Epidermal melanocyte (primary cell): ENCODE results near the gene CELF1.

Experiments
- DNase-seq: peaks from one replicate; pipeline ENCODE4 v3.0.0; 2011; ENCODE audit warnings: low spot score; ENCODE audit not compliant: insufficient read length

CELF1 gene

DNA sequence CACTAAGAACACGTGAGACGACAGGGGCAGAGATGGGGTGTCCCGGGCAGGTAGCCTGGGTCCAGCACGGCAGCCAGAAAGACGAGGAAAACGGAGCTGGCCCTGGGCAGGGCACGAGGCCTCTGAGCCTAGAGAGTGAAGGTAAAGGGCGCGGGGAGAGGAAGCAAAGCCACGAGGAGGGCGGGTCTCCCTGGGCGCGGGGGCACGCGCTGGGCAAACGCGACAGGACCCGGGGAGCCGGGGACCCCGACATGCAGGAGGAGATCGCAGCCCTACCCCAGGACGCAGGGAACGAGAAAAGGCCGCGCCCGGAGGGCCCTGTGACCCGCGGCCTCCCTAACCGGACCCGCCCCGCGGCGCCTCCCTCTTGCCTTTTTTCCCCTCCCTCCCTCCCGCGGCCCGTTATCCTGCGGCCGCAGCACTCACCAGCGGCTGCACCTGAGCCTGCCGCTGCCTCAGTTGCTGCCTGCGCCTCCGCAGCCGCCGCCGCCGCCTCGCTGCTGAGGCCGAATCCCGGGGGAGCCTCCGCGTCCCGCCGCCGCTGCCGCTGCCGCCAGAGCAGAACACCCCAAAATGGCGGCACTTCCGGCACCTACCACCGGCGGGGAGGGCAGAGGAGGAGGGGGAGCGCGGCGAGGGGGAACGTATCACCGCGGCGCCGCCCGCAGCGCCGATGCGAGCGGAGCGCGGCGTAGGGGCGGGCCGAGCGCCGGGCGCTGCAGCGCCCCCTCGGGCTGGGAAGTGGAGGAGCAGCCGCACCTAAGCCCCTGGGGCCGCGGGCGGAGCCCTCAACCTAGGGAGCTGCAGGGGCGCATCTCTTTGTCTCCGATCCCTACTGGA lies at the start of gene CELF1:
Gene CELF1, minus strand, starts transcription at position 567 of the 840 bp plus-strand sequence. CDS start 53,609 bp downstream, outside the sequence.
- peak; percentile 65 for DNase-seq

DNA sequence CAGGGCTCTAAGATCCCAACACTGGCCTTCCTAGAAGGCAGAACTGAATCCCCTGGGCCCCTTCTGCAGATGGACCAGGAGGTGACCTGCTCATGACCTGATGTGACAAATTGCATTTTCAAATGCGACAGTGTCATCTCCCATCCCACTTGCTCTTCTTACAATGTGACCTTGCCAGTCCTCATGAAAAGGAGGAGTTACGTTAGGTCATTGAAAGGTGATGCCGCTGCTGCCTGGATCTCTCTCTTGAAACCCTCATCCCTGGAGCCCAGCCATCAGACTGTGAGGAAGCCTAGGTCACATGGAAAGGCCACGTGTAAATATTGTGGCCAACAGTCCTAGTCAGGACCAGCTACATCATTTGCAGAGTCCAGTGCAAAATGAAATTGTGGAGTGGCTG lies 47.0 kb upstream of the CELF1 start:
- DNase-seq = no peak

DNA sequence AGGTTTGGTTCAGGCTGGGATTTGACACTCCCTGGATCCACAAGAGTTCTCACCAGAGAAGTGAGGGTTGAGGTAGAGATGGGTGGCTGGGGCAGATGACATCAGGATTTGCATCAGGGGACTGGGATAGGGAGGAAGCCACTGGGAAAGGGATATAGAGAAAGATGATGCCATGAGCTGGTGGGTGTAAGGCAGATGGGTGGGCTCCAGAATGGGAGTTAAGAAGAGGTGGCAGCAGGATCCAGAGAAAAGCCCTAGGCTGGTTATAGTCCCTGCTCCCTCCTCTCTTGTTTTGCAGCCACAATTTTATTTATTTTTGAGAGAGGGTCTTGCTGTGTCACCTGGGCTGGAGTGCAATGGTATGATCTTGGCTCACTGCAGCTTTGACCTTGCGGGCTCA lies 43.0 kb upstream of the CELF1 start:
- no peak for DNase-seq

DNA sequence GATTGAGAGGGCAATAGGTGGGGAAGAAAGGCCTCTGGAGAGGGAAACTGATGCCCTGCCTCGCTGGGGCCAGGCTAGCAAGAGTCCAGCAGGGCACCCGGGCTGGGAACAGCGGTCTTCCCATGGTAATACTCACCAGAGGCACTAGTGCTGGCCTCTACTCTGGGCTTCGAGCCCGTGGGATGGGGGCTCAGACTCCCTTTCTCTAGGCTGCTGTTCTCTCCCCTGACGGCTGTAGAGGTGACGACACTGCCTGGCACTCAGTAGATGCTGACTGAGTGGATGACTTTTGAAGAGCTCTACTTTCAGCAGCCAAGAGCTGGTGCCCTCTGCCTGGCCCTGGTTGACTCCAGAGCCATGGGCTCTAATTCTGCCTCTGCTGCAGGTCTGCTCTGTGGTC lies 42.1 kb upstream of the CELF1 start:
- no peak for DNase-seq

DNA sequence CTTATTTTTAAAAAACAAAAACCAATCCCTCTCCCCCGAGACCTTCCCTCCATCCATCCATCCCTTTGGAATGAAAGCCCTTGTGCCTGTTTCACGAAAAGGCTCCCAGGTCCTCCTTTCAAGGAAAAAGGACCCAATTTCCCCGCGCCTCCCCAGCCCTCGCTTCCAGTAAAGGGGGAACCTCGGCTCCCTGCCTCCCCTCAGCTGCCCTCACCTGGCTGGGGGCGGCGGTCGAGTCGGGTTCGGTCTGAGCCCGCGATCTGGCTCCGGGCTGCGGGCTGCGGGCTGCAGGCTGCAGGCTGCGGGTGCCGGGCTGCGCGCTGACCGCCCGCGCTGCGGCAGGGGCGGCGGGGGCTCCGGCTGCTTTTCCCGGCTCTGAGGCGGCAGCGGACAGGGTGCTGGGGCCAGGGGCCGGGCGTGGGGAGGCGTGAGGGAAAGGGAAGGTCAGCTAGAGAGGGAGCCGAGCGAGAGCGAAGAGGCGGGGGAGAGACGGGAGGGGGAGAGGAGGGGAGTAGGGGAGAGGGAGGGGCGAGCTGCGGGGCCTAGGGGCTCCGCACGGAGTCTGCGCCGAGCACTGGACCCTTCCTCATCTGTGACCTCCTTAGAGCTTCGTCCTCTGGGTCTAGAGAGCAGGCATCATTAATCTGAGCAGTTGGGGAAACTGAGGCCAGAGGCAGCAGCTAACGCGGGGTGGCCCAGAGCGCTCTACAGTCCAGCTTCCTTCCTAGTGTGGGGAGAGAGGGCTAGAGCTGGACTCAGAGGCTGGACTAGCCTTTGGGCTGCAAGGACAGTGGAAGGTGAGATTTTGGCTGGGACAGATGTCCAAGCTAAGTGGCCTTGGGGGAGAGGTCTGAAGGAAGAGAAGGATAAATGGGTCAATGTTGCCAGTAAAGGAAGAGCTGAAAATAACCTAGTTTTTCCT lies 41.3 kb upstream of the CELF1 start, which contains the start of gene C1QTNF4:
Gene C1QTNF4, minus strand, starts transcription at position 478 of the 922 bp plus-strand sequence. CDS start 3,601 bp downstream, outside the sequence.
- no peak for DNase-seq

DNA sequence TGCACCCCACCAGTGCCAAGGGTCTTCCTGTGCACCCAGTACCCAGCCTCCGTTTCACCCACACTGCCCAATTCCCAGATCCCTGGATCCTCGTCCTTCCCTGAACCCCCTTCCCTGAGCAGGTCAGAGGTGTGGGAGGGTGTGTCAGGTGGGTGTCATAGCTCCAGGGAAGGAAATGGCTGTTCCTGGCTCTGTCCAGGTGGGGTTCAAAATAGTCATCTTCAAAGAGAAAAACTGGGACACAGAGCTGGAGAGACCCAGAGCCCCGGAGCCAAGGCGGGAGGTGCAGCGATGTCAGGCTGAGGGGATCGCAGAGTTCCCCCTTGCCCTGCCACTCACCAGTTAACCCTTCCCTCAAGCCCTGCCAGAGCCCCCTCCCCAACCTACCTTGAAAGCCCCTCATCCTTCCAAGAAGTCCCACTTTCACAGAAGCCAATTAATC lies 40.6 kb upstream of the CELF1 start:
- no peak for DNase-seq

DNA sequence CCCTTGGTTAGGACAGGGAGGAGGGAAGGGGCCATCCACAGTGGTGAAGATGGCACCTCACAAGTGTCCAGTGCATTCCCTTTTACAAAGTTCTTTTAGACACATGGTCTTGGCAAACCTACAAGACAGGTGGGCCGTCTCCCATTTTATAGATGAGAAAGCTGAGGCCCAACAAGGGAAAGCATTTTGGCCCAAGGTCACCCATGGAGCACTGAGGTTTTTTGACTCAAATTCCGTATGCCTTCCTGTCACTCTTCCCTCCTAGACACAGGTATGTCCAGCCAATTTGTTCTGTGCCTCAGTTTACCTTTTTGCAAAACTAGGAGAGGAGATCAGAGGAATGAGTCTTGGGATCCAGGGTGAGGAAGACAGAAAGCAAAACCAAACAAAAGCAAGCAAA lies 40.0 kb upstream of the CELF1 start:
- DNase-seq = no peak

DNA sequence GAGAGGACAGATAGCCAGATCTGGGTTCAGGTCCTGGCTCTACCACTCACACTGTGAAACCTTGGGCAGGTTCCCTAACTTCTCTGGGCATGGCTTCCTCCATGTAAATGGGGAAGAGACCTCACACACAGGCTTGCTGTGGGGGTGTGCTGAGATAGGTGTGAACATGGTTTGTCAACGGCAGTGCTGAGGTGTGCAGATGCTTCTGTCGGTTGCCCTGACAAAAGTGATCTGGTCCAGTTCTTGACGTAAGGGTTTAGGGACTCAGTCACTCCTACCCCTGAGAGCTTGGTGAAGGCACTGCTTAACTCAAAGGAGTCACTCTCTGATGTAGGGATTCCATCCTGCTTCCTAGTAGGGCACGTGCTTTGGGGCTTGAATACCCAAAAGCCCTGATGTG lies 39.3 kb upstream of the CELF1 start:
- no peak for DNase-seq

DNA sequence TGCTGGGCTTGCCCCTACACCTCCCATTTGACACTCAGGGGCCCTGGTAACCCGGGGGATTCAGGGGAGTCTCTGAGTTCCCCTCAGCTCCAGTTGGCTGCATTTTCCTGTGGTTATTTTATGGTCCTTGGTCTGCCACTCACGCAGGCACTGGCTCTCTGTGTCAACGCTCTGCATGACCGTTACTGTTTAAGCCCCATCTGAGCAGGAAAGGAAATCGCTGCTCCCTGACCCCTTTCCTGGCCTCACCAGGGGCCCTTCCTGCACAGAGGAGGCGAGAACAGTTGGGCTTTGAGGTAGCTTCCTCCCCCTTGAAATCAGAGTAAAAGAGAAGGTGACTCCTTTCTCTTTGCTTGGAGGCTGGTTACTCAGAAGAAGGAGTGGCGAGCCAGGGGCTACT lies 38.8 kb upstream of the CELF1 start:
- DNase-seq = no peak

DNA sequence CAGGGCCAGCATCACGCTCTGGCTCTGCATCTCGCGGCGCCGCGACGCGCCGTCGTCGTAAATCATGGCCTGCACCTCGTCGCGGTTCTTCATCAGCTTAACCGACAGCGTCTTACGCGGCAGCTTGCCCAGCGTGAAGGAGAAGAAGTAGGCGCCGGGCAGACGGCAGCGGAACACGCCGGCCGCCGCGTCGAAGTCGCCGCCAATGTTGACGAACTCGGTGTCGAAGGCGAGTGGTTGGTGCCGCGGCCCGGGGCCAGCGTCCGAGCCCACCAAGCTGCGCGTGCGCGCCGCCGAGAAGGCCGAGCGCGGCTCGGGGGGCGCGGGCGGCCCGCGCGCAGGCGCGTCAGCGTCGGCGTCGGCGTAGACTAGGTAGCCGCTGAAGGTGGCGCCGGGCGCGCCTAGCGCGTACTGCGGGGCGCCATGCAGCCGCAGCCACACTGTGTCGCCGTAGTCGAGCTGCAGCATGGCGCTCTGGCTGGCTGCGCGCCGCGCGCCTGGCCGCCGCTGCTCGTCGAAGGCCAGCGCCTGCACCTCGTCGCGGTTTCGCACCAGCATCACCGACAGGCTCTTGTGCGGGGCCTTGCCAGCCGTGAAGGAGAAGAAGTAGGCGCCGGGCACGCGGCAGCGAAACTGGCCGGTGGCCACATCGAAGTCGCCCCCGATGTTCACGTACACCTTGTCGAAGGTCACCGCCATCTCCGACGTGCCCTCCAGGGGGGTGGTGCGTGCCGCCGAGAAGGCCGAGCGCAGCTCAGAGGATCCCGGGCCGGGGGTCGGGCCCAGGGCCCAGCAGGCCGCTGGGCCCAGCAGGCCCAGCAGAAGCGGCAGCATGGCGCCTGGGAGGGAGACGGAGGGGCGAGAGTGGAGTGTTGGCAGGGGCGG lies 37.3 kb upstream of the CELF1 start:
- no peak for DNase-seq

DNA sequence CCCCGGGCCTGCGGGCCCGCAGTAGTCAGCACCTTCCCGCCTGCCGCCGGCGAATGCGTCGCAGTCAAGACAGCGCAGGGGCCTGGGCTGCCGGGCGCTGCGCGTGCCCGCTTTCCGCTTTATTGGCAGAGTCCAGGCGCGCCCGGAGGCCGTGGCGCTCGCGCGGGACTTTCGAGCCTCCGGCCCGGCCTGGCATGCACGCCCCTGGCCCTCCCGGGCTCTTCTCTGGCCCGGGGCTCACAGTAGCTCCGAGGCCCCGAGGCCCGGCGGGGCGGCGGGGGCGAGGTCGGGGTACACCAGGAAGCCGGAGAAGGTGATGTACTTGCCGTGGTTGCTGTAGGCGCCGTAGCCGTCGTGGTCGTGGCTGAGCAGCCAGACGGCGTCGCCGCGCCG lies 36.6 kb upstream of the CELF1 start:
- no peak for DNase-seq

DNA sequence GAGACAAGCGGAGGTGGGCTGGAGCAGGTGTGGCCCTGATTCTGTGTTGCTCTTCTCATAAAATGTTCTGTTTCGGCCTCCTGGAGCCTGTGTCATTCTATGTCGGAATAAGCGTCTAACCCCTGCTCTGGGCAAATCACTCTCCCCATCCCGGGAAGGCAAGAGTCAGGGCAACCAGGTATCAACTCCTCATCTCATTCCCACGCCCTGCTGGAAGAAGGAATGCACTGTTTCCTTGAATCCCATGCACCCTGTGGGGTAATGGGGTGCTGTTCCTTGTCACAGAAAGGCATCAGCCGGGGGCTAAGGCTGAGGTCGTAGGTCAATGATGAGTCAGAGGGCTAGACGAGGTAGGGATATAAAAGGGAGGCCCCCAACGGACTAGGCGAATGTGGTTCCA lies 36.2 kb upstream of the CELF1 start:
- no peak for DNase-seq

DNA sequence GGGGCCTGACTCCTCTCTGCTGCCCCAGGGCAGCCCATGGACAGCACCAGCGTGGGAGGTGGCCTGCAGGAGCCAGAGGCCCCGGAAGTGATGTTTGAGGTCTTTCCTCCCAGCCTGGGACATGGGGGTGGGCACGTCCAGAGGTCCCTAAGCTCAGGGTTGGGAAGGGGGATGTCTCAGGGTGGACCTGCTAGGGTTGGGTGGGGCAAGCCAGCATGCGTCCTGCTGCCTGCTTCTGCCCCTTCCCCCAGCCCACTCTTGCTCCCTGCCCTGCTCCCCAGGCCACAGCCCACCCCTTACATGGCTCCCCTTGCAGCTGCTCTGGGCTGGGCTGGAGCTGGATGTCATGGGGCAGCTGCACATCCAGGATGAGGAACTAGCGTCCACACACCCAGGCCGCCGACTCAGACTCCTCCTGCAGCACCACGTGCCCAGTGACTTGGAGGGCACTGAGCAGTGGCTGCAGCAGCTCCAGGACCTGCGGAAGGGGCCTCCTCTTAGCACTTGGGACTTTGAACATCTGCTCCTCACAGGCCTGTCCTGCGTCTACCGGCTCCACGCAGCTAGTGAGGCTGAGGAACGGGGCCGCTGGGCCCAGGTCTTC lies 34.9 kb upstream of the CELF1 start:
- no peak for DNase-seq

DNA sequence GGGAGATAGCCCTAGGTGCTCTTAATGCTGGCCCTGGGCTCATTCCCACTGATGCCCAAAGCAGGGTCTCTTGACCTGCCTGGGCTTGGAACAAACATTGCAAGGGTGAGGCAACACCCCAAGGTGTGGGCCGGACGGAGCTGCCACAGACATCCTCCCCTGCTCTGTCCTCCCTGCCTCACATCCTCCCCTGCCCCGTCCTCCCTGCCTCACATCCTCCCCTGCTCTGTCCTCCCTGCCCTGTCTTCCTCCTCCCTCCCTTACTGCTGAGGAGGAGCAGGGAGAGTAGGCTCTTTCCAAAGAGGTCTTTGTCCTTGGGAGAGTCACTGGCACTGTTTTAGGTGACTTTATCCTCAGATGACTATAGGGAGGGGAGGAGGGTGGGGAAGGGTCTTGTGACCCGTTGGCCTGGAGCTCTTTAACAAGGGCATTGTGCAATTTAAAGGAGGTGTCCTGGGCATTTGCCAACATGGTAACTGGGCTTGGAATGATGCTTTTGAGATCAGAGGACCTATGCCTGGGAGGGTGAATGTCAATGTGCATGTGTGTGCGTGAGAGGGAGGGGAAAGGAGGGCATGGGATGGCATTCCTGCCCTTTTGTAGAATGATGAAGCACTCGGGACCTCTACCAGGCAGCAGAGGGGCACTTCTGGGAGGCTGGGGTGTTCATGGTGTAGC lies 34.2 kb upstream of the CELF1 start:
- DNase-seq = no peak

DNA sequence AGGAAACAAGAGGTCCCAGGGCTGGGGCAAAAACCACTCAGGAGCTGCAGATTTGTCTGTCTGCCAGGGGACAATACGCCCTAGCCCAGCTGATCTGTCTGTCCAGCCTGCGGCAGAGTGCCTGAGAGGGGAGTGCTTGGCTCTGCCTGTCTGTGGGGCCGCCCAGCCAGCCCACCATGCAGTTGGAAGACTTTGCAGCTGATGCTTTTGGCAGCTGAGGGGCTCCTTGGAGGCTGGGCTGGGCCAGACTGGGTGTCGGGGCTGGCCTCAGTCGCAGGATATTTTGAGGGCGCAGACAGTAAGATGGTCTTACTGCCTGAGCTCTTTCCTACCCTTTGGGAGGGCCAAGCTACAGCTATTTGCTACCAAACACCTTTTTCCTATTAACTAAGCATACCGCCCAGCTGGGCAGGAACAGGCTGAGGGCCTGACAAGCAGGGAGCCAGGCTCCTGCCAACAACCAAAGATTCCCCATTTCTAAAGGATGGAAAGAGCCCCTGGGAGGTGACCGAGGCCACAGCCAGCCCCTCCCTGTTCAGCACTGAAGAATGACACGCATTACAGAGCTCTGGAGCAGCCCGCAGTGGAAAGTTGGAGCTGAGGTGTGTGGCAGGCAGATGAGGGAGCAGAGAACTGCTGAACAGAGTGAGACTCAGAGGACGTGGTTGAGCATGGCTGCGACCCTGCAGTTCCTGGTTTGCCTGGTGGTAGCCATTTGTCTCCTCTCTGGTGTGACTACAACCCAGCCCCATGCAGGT lies 33.3 kb upstream of the CELF1 start, which contains the start of gene FAM180B:
Gene FAM180B, plus strand, starts transcription at position 581 of the 758 bp plus-strand sequence. Its CDS starts 91 bp downstream, at position 672.
- no peak for DNase-seq

DNA sequence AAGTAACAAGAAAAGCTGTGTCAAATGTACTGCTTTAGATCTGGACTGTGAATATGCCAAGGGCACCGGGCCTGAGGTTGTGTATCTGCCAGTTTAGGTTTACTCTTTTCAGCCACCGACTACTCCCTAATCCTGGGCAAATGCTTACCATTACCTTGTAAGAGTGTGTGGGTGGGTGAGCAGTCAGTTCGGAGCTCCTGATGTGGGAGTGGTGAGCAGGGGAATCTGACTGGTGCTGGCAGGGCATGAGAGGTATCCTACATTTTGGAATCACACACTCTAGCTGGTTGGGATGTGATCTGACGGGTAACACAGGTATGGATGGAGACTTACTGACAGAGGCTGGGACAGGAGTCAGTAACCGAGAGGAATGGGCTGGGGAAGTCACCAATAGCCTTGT lies 30.9 kb upstream of the CELF1 start:
- no peak for DNase-seq

DNA sequence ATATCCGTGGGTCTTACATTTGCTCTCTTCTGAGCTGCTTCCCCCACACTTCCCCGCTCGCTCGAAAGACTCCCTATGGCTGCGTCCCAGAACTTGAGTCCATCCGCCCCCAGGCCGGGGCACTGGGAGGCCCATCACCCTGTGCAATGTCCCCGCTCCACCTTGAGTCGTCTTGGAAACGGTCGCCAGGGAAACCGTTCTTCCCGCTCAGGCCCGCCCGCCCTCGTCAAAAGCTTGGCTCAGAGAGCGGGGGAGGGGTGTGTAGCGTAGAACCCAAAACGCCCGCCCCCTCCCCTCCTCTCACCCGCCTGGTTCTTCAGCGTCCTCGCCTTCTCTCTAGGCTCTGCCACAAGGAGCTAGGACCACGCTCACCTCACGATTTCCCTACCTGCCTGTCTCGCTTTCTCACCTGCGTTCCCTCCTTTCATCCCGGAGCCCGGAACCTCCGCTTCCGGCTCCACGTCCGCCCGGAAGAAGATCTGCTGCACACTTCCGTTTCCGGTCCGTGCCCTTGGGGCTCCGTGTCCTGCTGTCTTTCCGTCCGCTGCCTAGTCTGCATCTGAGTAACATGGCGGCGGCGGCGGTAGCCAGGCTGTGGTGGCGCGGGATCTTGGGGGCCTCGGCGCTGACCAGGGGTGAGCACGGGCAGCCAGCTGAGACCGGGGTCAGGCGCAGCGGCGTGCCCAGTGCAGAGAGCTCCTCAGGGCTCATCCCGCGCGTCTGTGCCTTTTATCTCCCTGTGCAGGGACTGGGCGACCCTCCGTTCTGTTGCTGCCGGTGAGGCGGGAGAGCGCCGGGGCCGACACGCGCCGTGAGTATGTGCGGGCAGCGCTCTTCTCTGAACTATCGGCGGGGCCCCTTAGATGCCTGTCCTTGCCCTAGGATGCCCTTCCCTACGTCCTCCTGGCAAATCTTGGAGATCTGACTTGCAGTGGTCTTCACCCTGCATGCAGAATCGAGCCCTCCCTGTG lies 25.9 kb upstream of the CELF1 start, which contains the start of the genes KBTBD4 and NDUFS3:
Gene KBTBD4, minus strand, starts transcription at position 447 of the 971 bp plus-strand sequence. Its CDS starts 19 bp downstream, at position 428.
Gene NDUFS3, plus strand, starts transcription at position 551 of the 971 bp plus-strand sequence. Its CDS starts 18 bp downstream, at position 569.
- DNase-seq = peak; percentile 80
